HepG2 (cell line): ENCODE results near the gene BICDL2. TPM values are rescaled to one million over a fixed set of nuclear protein-coding genes. Genes with fewer than 3 reads are reported as not detected.

Experiments used
- CHD2 ChIP-seq: IDR thresholded peaks from 2 replicates; pipeline ENCODE4 v1.6.1; 2011; ENCODE audit warnings: low read depth, low read length, improper control_type of control experiment
- EP300 ChIP-seq, 3 experiments: sonication (generic) in 1 of 3; formaldehyde crosslinking in 1 of 3; IDR thresholded peaks; 2 replicates each; pipeline versions ENCODE4 v1.5.1 to v1.6.1; 2011 to 2020; ENCODE audit warnings: low read depth in 2 of 3, low read length in 2 of 3, borderline replicate concordance in 1 of 3, improper control_type of control experiment in 1 of 3, mild to moderate bottlenecking in 1 of 3, missing genetic modification reagents in 1 of 3, moderate library complexity in 1 of 3
- HNRNPUL1 ChIP-seq: fragments of 200-400 bp; formaldehyde crosslinking; IDR thresholded peaks from 2 replicates; pipeline ENCODE4 v1.6.1; 2017; ENCODE audit warnings: low read depth, mild to moderate bottlenecking, low read length, moderate library complexity
- KDM5A ChIP-seq: fragments of 200-600 bp; sonication (generic); IDR thresholded peaks from 2 replicates; pipeline ENCODE4 v1.7.0; 2018; ENCODE audit warnings: antibody characterized with exemption, mild to moderate bottlenecking, low read length, borderline replicate concordance
- MTA1 ChIP-seq: sonication (generic); formaldehyde crosslinking; IDR thresholded peaks from 2 replicates; pipeline ENCODE4 v1.4.0; 2020; ENCODE audit warnings: missing genetic modification reagents, mild to moderate bottlenecking, borderline replicate concordance
- NFAT5 ChIP-seq: sonication (generic); formaldehyde crosslinking; IDR thresholded peaks from 2 replicates; pipeline ENCODE4 v1.4.0; 2020; ENCODE audit warnings: missing genetic modification reagents
- PHF21A ChIP-seq: sonication (generic); formaldehyde crosslinking; IDR thresholded peaks from 2 replicates; pipeline ENCODE4 v1.5.0; 2020; ENCODE audit warnings: mild to moderate bottlenecking, missing genetic modification reagents
- TEAD2 ChIP-seq: sonication (generic); formaldehyde crosslinking; IDR thresholded peaks from 2 replicates; pipeline ENCODE4 v1.9.0; 2021; ENCODE audit warnings: missing genetic modification reagents
- ZNF563 ChIP-seq: sonication (generic); formaldehyde crosslinking; IDR thresholded peaks from 2 replicates; pipeline ENCODE4 v1.8.0; 2022; ENCODE audit warnings: mild to moderate bottlenecking, moderate library complexity, missing genetic modification reagents
- ZNF572 ChIP-seq: sonication (generic); formaldehyde crosslinking; IDR thresholded peaks from 2 replicates; pipeline ENCODE4 v1.5.1; 2020; ENCODE audit warnings: mild to moderate bottlenecking, missing genetic modification reagents
- ZNF777 ChIP-seq: sonication (generic); formaldehyde crosslinking; IDR thresholded peaks from 2 replicates; pipeline ENCODE4 v1.4.0; 2020; ENCODE audit warnings: missing genetic modification reagents
- polyA plus RNA-seq, 8 experiments: library from polyadenylated mRNA; depleted of rRNA in 3 of 8; stranded (reverse) in 7 of 8; unstranded in 1 of 8; fragments of >200 nt; fragmentation: Illumina TruSeq in 4 of 8; extraction: Trizol in 4 of 8; gene quantifications; 2 replicates each; pipeline versions ENCODE4 v1.2.1 to v1.2.3, GENCODE V29; 2011 to 2016; ENCODE audit warnings: low read depth in 4 of 8, missing spikeins in 1 of 8, mixed read lengths in 1 of 8; ENCODE audit not compliant: insufficient read depth in 1 of 8
- total RNA-seq, 5 experiments: library from RNA; depleted of rRNA; stranded (reverse); fragments of >200 nt; fragmentation: Illumina TruSeq; extraction: Trizol; gene quantifications; 2 replicates each; pipeline ENCODE4 v1.2.3, GENCODE V29; 2016; ENCODE audit warnings: low read depth in 1 of 5
- TF ChIP-seq, protein P1 (sequence below): sonication (generic); formaldehyde crosslinking; conservative IDR thresholded peaks from 2 replicates; pipeline ENCODE4 v1.4.0; 2020; ENCODE audit warnings: mild to moderate bottlenecking, missing genetic modification reagents, moderate library complexity

BICDL2 gene
- total and polyA plus RNA-seq, 2 of the 13 experiments (the other 11 are each of a cell fraction or from before 2014, with no cell fraction given) = 0.12 TPM; not detected in 1

GRCh38 chr16:3009568-3010390 lies 27.0 kb downstream of the BICDL2 start (continued):
- no peak for TF ChIP-seq NFAT5 (CRISPR knock-in tag)
- no peak for TF ChIP-seq ZNF563 (CRISPR knock-in tag)
- no peak for TF ChIP-seq TEAD2 (CRISPR knock-in tag)
- TF ChIP-seq HNRNPUL1 = no peak
- 0 out of 4 replicates have a peak, but pooled peaks of 1 of the 2 experiments have one; percentile 4 for TF ChIP-seq EP300 (IDR thresholded peaks at IDR 0.05; ENCODE audit: low read depth in 2 of 2, low read length in 2 of 2)
- no peak for TF ChIP-seq EP300 (CRISPR knock-in tag; IDR thresholded peaks at IDR 0.05; ENCODE audit: borderline replicate concordance)
- TF ChIP-seq MTA1 (CRISPR knock-in tag) = no peak
- 0 out of 2 replicates have a peak, but pooled peaks have one; percentile 30 for TF ChIP-seq ZNF777 (CRISPR knock-in tag)
- TF ChIP-seq, protein P1, sequence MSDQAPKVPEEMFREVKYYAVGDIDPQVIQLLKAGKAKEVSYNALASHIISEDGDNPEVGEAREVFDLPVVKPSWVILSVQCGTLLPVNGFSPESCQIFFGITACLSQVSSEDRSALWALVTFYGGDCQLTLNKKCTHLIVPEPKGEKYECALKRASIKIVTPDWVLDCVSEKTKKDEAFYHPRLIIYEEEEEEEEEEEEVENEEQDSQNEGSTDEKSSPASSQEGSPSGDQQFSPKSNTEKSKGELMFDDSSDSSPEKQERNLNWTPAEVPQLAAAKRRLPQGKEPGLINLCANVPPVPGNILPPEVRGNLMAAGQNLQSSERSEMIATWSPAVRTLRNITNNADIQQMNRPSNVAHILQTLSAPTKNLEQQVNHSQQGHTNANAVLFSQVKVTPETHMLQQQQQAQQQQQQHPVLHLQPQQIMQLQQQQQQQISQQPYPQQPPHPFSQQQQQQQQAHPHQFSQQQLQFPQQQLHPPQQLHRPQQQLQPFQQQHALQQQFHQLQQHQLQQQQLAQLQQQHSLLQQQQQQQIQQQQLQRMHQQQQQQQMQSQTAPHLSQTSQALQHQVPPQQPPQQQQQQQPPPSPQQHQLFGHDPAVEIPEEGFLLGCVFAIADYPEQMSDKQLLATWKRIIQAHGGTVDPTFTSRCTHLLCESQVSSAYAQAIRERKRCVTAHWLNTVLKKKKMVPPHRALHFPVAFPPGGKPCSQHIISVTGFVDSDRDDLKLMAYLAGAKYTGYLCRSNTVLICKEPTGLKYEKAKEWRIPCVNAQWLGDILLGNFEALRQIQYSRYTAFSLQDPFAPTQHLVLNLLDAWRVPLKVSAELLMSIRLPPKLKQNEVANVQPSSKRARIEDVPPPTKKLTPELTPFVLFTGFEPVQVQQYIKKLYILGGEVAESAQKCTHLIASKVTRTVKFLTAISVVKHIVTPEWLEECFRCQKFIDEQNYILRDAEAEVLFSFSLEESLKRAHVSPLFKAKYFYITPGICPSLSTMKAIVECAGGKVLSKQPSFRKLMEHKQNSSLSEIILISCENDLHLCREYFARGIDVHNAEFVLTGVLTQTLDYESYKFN = peak; percentile 54; the same call in 1 of the 2 replicates
- TF ChIP-seq ZNF572 (CRISPR knock-in tag) = no peak
- peak; percentile 75 for TF ChIP-seq PHF21A (CRISPR knock-in tag)
- TF ChIP-seq CHD2 = no peak
- TF ChIP-seq KDM5A = no peak
